Measurements from ENCODE around the gene SPPL2C. TPM values are rescaled to one million over a fixed set of nuclear protein-coding genes. Genes with fewer than 3 reads are reported as not detected.
A peak's percentile ranks its signal among the peaks of the same experiment; 100 is the strongest.

SPPL2C gene
- total RNA-seq, 1 experiment from 2014 or later = not detected

DNA sequence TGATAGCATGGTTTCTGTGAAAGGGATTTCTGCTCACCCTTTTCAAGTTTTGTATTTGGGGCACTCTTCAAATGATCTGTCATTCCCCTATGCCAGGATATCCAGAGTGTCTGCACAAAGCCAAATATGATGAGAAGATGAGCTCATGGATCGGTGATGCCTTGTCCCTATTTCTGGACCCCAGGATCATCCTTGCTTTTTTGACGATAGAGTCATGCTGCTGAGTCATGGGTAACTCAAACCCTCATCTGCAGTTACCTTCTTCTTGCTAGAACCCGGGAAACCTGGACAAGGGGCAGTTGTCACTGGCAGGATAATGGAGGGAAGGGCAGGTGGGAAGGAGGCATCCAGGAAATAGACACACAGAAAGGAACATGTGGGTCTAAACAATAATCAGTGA is 31.9 kb downstream of the SPPL2C start:
- no peak for DNase-seq (ENCODE audit: low read depth)

GRCh38 chr17:45877467-45877866 is 32.8 kb downstream of the SPPL2C start:
- DNase-seq (ENCODE audit: low read depth) = no peak

DNA sequence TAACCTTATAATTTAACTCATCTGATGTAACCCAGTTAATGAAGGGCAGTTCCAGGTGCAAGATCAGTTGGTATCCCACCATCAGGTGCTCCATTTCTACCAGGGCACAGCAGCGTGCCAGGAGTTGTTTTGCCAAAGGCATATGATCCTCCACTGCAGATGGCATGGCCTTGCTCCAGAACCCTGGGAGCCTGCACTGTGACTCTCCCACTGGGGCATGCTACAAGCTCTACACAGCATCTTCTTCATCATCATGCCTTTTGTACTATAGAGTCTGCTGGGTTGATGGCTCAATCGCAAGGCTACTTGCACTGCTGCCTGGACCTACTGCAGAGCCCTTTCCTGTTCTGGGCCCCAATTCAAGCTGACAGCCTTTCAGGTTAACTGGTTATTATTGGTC is 38.4 kb downstream of the SPPL2C start:
- no peak for DNase-seq (ENCODE audit: low read depth)

- no peak for DNase-seq (ENCODE audit: low read depth)
These were observed 42.2 kb downstream of the SPPL2C start for GRCh38 chr17:45886852-45887251.

GRCh38 chr17:45888392-45888791 is 43.7 kb downstream of the SPPL2C start:
- DNase-seq (ENCODE audit: low read depth) = no peak

DNA sequence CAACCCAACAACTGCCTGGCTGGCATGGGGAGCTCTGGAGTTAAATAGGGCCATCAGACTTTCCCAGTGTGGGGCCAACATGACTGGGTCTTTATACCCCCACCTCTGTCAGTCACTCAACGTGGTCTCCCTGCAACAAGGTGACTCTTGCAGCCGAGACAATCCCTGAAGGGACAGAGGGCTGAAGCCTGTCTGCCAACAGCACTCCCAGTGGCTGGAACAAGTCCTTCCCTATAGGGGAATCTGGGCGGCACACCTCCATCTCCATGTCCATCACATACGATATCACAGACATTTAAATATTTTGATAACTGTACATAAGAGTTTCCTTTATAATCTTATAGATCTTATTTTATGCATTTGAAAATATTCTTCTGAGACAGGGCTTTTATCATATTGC is 44.9 kb downstream of the SPPL2C start:
- no peak for DNase-seq (ENCODE audit: low read depth)

- no peak for DNase-seq (ENCODE audit: low read depth)
These were observed 49.0 kb downstream of the SPPL2C start for GRCh38 chr17:45893725-45894021.

GRCh38 chr17:45894022-45894784 is 49.5 kb downstream of the SPPL2C start, which contains the start of gene MAPT:
Gene MAPT, plus strand, starts transcription at chr17:45894554. Its CDS starts 67,784 bp downstream, at chr17:45962338.
- DNase-seq (ENCODE audit: low read depth) = peak; percentile 79

DNA sequence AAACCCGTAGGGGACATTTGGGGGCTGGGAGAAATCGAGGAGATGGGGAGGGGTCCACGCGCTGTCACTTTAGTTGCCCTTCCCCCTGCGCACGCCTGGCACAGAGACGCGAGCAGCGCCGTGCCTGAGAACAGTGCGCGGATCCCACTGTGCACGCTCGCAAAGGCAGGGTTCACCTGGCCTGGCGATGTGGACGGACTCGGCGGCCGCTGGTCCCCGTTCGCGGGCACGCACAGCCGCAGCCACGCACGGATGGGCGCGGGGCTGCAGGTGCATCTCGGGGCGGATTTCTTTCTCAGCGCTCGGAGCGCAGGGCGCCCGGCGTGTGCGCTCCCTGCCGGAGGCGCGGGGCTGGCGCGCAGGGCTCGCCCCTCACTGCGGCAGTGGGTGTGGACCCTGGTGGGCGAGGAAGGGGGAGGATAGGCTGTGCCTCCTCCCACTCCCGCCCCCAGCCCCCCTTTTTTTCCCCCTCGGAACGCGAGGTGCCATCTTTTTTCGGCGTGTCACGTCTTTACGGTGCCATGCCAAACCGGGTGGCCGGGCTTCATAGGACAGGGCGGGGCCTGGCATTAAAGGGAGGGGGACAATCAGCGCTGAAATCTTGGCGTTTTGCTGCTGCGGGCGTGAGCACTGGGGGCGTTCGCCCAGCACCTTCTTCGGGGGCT is 50.8 kb downstream of the SPPL2C start:
- DNase-seq (ENCODE audit: low read depth) = no peak

- DNase-seq (ENCODE audit: low read depth) = no peak
These were observed 51.5 kb downstream of the SPPL2C start for GRCh38 chr17:45895969-45896785.

Other genes with a start within 250 kb of the SPPL2C start
- not detected in 2 replicates for gene CRHR1, start 60.6 kb upstream of the SPPL2C start, total RNA-seq (2014; rRNA removed; shearing (Covaris generic))
- 0.15 and 0.20 TPM in 2 replicates for gene MAPT, start 49.7 kb downstream of the SPPL2C start, total RNA-seq (2014; rRNA removed; shearing (Covaris generic))
- not detected in 2 replicates for gene STH, start 154.4 kb downstream of the SPPL2C start, total RNA-seq (2014; rRNA removed; shearing (Covaris generic))